ENCODE data around the gene DNMT1. TPM values are rescaled to one million over a fixed set of nuclear protein-coding genes. Genes with fewer than 3 reads are reported as not detected.
A peak's percentile ranks its signal among the peaks of the same experiment; 100 is the strongest.
"Not testable (repeated sequence)": the region's sequence is repeated elsewhere in the genome, so short reads cannot be mapped to it uniquely, and the experiment has no call there.

DNMT1 gene
- polyA plus RNA-seq (2013, experiment 1 of 2): 94.9 TPM
- polyA plus RNA-seq (2013, experiment 2 of 2): 102 TPM

DNA sequence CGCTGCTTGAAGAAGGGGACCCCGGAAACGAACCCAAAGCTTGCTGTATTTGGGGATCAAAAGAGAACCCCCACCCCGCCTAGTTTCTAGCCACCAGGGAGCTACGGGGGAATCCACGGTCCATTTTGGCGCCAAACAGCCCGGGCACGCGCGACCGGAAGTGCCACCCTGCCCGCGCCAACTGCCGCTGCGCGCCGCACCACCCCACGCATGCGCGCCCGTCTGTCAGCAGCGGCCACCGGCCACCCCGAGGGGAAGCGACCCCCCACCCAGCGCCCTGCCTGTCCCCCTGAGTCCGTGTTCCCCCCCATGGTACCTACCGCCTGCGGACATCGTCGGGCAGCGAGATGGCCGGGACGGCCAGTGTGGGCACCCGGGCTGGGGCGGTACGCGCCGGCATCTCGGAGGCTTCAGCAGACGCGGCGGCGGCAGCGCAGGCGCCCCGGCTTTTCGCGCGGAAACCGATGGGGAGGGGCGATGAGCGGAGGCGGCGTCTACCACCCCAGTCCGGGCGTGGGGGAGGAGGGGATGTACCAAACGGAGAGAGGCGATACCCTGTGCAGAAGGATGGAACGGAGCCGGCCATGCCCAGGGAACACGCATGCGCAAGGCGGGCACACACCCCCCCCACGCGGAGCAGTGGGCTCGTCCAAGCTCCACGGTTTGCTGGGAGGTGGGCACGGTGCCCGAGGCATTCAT is at the start of gene DNMT1:
Gene DNMT1, minus strand, starts transcription at position 454 of the 699 bp plus-strand sequence. Its CDS starts 54 bp downstream, at position 400.
- peak within 1 kb of the TSS; percentile 99 for H2AFZ ChIP-seq (ENCODE audit: low read length)
- H3K18ac ChIP-seq (ENCODE audit: low read length): peak within 1 kb of the TSS; percentile 94
- DNase-seq (ENCODE audit: low spot score): peak; percentile 94
- H3K4me1 ChIP-seq (ENCODE audit: control insufficient read depth in 2 of 2, insufficient read depth in 1 of 2, low read depth in 1 of 2, low read length in 2 of 2): peaks cover 2 to 7% of the 10 kb centered on the region in 2 donors
- peak within 1 kb of the TSS; percentile 64 for H2BK15ac ChIP-seq (ENCODE audit: low read length)
- no peaks in the 10 kb centered on the region for H3K27me3 ChIP-seq (ENCODE audit: control insufficient read depth in 3 of 3, insufficient read depth in 3 of 3, low read depth in 1 of 3, low read length in 3 of 3)
- H4K91ac ChIP-seq (ENCODE audit: low read depth, low read length, poor library complexity): peak within 1 kb of the TSS; percentile 26
- peak within 1 kb of the TSS; percentile 81 for H3K27ac ChIP-seq (replicated peaks; ENCODE audit: low read length)
- peaks cover 3 to 33% of the 10 kb centered on the region in 2 donors for H3K36me3 ChIP-seq (replicated peaks in 1 of 2; ENCODE audit: control insufficient read depth in 2 of 2, insufficient read depth in 2 of 2, low read length in 2 of 2)
- no peak within 1 kb of the TSS for H3K4ac ChIP-seq (ENCODE audit: low read length)
- H3K14ac ChIP-seq (ENCODE audit: low read length): peak within 1 kb of the TSS; percentile 67
- peak within 1 kb of the TSS; percentile 0 for H2AK5ac ChIP-seq (ENCODE audit: low read depth, low read length)
- peak within 1 kb of the TSS; percentile 60 for H2BK12ac ChIP-seq (ENCODE audit: low read length)
- peaks cover 2% of the 10 kb centered on the region for H3K79me1 ChIP-seq (ENCODE audit: low read depth, low read length)
- peak within 1 kb of the TSS; percentile 85 to 94 for H3K4me3 ChIP-seq (ENCODE audit: low read length in 2 of 2)
- no peak within 1 kb of the TSS for H4K8ac ChIP-seq (ENCODE audit: low read depth, low read length)
- H3K23ac ChIP-seq (ENCODE audit: low read depth, low read length, poor library complexity): peak within 1 kb of the TSS; percentile 75
- H3K9ac ChIP-seq (ENCODE audit: low read depth, low read length, poor library complexity): peak within 1 kb of the TSS; percentile 99
- H2BK120ac ChIP-seq (ENCODE audit: low read depth, low read length): no peak within 1 kb of the TSS
- H3K9me3 ChIP-seq (replicated peaks in 1 of 2; ENCODE audit: control insufficient read depth in 2 of 2, insufficient read depth in 1 of 2, low read depth in 1 of 2, low read length in 2 of 2): no peaks in the 10 kb centered on the region
- peak within 1 kb of the TSS; percentile 84 for H3K4me2 ChIP-seq (ENCODE audit: insufficient read depth, low read length, poor library complexity, severe bottlenecking)
- no CpG with 5 or more reads among the region's 71 CpGs for WGBS, 2 donors (ENCODE audit: extremely low coverage in 2 of 2, insufficient read length in 2 of 2, insufficient replicate concordance in 1 of 2)
- peak within 1 kb of the TSS; percentile 95 for H2BK5ac ChIP-seq (ENCODE audit: low read length)

DNA sequence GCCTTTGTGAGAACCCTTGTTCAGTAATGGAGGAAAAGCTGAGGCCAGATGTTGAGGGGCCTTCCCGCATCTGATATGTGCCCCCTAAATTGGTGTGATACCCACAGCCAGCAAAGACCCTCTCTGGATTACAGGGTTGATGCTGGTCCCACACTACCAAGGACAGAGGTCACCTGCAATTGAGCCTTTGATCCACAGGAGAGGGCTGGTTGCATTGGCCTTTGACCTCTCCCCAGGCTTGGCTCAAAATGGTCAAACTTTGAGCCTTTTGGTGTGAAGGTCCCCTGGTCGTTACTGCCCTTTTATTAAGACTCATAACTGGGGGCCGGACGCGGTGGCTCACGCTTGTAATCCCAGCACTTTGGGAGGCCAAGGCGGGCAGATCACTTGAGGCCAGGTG is 48.9 kb upstream of the DNMT1 start:
- Histone ChIP-seq H2BK15ac (ENCODE audit: low read length) (no peak overlapping the region), H3K36me3 (replicated peaks in 1 of 2; ENCODE audit: control insufficient read depth in 2 of 2, insufficient read depth in 2 of 2, low read length in 2 of 2) (no peaks in the 10 kb centered on the region), H3K4me3 (ENCODE audit: low read length in 2 of 2) (no peak overlapping the region), H3K23ac (ENCODE audit: low read depth, low read length, poor library complexity) (no peak overlapping the region), H3K9me3 (replicated peaks in 1 of 2; ENCODE audit: control insufficient read depth in 2 of 2, insufficient read depth in 1 of 2, low read depth in 1 of 2, low read length in 2 of 2) (no peaks in the 10 kb centered on the region), H3K27ac (replicated peaks; ENCODE audit: low read length) (no peak overlapping the region), H2BK12ac (ENCODE audit: low read length) (no peak overlapping the region), H4K8ac (ENCODE audit: low read depth, low read length) (no peak overlapping the region), H3K18ac (ENCODE audit: low read length) (no peak overlapping the region), H3K79me1 (ENCODE audit: low read depth, low read length) (no peaks in the 10 kb centered on the region), H3K4me1 (ENCODE audit: control insufficient read depth in 2 of 2, insufficient read depth in 1 of 2, low read depth in 1 of 2, low read length in 2 of 2) (peaks cover 0 to 6% of the 10 kb centered on the region in 2 donors), H3K9ac (ENCODE audit: low read depth, low read length, poor library complexity) (no peak overlapping the region), H3K27me3 (ENCODE audit: control insufficient read depth in 3 of 3, insufficient read depth in 3 of 3, low read depth in 1 of 3, low read length in 3 of 3) (no peaks in the 10 kb centered on the region), H4K91ac (ENCODE audit: low read depth, low read length, poor library complexity) (no peak overlapping the region), H3K4me2 (ENCODE audit: insufficient read depth, low read length, poor library complexity, severe bottlenecking) (no peak overlapping the region), H3K4ac (ENCODE audit: low read length) (no peak overlapping the region), H3K14ac (ENCODE audit: low read length) (no peak overlapping the region), H2AFZ (ENCODE audit: low read length) (no peak overlapping the region), H2BK5ac (ENCODE audit: low read length) (no peak overlapping the region), H2BK120ac (ENCODE audit: low read depth, low read length) (no peak overlapping the region), H2AK5ac (ENCODE audit: low read depth, low read length) (no peak overlapping the region)
- no peak for DNase-seq (ENCODE audit: low spot score)
- no CpG with 5 or more reads among the region's 7 CpGs for WGBS, 2 donors (ENCODE audit: extremely low coverage in 2 of 2, insufficient read length in 2 of 2, insufficient replicate concordance in 1 of 2)

DNA sequence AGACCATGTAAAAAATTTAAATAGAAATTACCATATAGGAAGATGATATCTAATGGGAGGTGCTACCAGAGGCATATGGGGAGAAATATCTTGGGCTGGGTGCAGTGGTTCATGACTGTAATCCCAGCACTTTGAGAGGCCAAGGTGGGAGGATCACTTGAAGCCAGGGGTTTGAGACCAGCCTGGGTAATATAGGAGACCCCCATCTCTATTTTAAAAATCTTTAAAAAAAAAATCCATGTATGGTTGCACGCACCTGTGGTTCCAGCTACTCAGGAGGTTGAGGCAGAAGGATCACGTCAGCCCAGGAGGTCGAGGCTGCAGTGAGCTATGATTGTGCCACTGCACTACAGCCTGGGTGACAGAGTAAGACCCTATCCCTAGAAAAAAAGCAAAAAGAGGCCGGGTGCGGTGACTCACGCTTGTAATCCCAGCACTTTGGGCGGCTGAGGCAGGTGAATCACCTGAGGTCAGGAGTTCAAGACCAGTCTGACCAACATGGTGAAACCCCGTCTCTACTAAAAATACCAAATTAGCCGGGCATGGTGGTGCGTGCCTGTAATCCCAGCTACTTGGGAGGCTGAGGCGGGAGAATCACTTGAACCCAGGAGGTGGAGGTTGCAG is 47.2 kb upstream of the DNMT1 start:
- not testable (repeated sequence) for H3K4ac ChIP-seq (ENCODE audit: low read length); H3K14ac ChIP-seq (ENCODE audit: low read length); H3K79me1 ChIP-seq (ENCODE audit: low read depth, low read length); H3K27ac ChIP-seq (replicated peaks; ENCODE audit: low read length); H3K4me3 ChIP-seq (ENCODE audit: low read length in 2 of 2); H3K36me3 ChIP-seq (replicated peaks in 1 of 2; ENCODE audit: control insufficient read depth in 2 of 2, insufficient read depth in 2 of 2, low read length in 2 of 2); H3K27me3 ChIP-seq (ENCODE audit: control insufficient read depth in 3 of 3, insufficient read depth in 3 of 3, low read depth in 1 of 3, low read length in 3 of 3); H2BK15ac ChIP-seq (ENCODE audit: low read length); H2BK12ac ChIP-seq (ENCODE audit: low read length); DNase-seq (ENCODE audit: low spot score); H4K8ac ChIP-seq (ENCODE audit: low read depth, low read length); H3K18ac ChIP-seq (ENCODE audit: low read length); H2AFZ ChIP-seq (ENCODE audit: low read length); H3K9me3 ChIP-seq (replicated peaks in 1 of 2; ENCODE audit: control insufficient read depth in 2 of 2, insufficient read depth in 1 of 2, low read depth in 1 of 2, low read length in 2 of 2); H2AK5ac ChIP-seq (ENCODE audit: low read depth, low read length); H4K91ac ChIP-seq (ENCODE audit: low read depth, low read length, poor library complexity); H3K9ac ChIP-seq (ENCODE audit: low read depth, low read length, poor library complexity); H2BK5ac ChIP-seq (ENCODE audit: low read length); H3K4me2 ChIP-seq (ENCODE audit: insufficient read depth, low read length, poor library complexity, severe bottlenecking); H3K23ac ChIP-seq (ENCODE audit: low read depth, low read length, poor library complexity); H2BK120ac ChIP-seq (ENCODE audit: low read depth, low read length); H3K4me1 ChIP-seq (ENCODE audit: control insufficient read depth in 2 of 2, insufficient read depth in 1 of 2, low read depth in 1 of 2, low read length in 2 of 2)
- no CpG with 5 or more reads among the region's 11 CpGs for WGBS, 2 donors (ENCODE audit: extremely low coverage in 2 of 2, insufficient read length in 2 of 2, insufficient replicate concordance in 1 of 2)

DNA sequence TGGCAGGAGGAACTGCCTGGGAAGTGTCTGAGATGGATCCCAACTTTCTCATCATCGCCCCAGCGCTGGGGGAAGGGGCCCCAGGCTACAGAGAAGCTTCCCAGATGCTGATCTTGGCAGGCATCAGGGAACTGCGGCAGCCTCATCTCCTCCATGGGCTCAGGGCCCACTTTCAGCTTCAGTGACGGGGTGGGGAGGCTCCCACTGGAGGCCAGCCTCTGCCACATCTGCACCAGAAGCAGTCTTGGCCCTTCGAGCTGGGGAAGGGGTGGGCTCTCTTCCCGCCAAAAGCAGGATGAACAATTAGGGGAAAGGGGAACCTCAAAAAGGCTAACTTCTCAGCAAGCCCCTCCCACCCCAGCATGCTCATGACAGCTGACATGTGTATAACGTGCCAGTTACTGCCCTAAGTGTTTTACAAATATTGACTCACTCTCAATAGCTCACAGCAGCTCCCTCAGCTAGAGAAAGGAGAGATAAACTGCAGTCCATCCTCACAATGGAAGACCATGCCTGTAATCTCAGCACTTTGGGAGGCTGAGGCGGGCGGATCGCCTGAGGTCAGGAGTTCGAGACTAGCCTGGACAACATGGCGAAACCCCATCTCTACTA is 43.5 kb upstream of the DNMT1 start:
- peaks cover 3% of the 10 kb centered on the region for H3K79me1 ChIP-seq (ENCODE audit: low read depth, low read length)
- DNase-seq (ENCODE audit: low spot score): no peak
- WGBS, 2 donors (ENCODE audit: extremely low coverage in 2 of 2, insufficient read length in 2 of 2, insufficient replicate concordance in 1 of 2): no CpG with 5 or more reads among the region's 12 CpGs
- no peak overlapping the region for H3K9ac ChIP-seq (ENCODE audit: low read depth, low read length, poor library complexity)
- no peak overlapping the region for H2BK120ac ChIP-seq (ENCODE audit: low read depth, low read length)
- no peaks in the 10 kb centered on the region for H3K9me3 ChIP-seq (replicated peaks in 1 of 2; ENCODE audit: control insufficient read depth in 2 of 2, insufficient read depth in 1 of 2, low read depth in 1 of 2, low read length in 2 of 2)
- no peaks in the 10 kb centered on the region for H3K27me3 ChIP-seq (ENCODE audit: control insufficient read depth in 3 of 3, insufficient read depth in 3 of 3, low read depth in 1 of 3, low read length in 3 of 3)
- H2BK5ac ChIP-seq (ENCODE audit: low read length): peak overlapping the region; percentile 66
- H2BK12ac ChIP-seq (ENCODE audit: low read length): no peak overlapping the region
- peaks cover 0 to 13% of the 10 kb centered on the region in 2 donors for H3K4me1 ChIP-seq (ENCODE audit: control insufficient read depth in 2 of 2, insufficient read depth in 1 of 2, low read depth in 1 of 2, low read length in 2 of 2)
- H2AFZ ChIP-seq (ENCODE audit: low read length): no peak overlapping the region
- peak overlapping the region in 1 of 2 donors; percentile 54 for H3K4me3 ChIP-seq (ENCODE audit: low read length in 2 of 2)
- H2AK5ac ChIP-seq (ENCODE audit: low read depth, low read length): no peak overlapping the region
- no peak overlapping the region for H3K4me2 ChIP-seq (ENCODE audit: insufficient read depth, low read length, poor library complexity, severe bottlenecking)
- no peak overlapping the region for H3K4ac ChIP-seq (ENCODE audit: low read length)
- H3K36me3 ChIP-seq (replicated peaks in 1 of 2; ENCODE audit: control insufficient read depth in 2 of 2, insufficient read depth in 2 of 2, low read length in 2 of 2): no peaks in the 10 kb centered on the region
- no peak overlapping the region for H3K27ac ChIP-seq (replicated peaks; ENCODE audit: low read length)
- peak overlapping the region; percentile 85 for H3K23ac ChIP-seq (ENCODE audit: low read depth, low read length, poor library complexity)
- no peak overlapping the region for H4K91ac ChIP-seq (ENCODE audit: low read depth, low read length, poor library complexity)
- H2BK15ac ChIP-seq (ENCODE audit: low read length): peak overlapping the region; percentile 58
- no peak overlapping the region for H3K18ac ChIP-seq (ENCODE audit: low read length)
- H4K8ac ChIP-seq (ENCODE audit: low read depth, low read length): no peak overlapping the region
- H3K14ac ChIP-seq (ENCODE audit: low read length): no peak overlapping the region

All from neuronal stem cell (in vitro differentiated cells).